ENCODE results near the gene SRPK3. TPM values are rescaled to one million over a fixed set of nuclear protein-coding genes. Genes with fewer than 3 reads are reported as not detected.

The SRPK3 gene
- total RNA-seq, 1 experiment from 2014 or later = 1.6 TPM

GRCh38 chrX:153801669-153802068, 20.8 kb downstream of the SRPK3 start:
- no peak overlapping the region for H3K27ac ChIP-seq (ENCODE audit: low read length)
- DNase-seq (ENCODE audit: low read depth, low spot score) = no peak
- BruUV-seq (replicated peaks) = no TSS peak
- H3K27me3 ChIP-seq (ENCODE audit: control insufficient read depth, insufficient read depth, low read length) = no peaks in the 10 kb centered on the region
- 0 out of 2 replicates have a peak, but pooled peaks have one; percentile 28 for ATAC-seq
- H3K36me3 ChIP-seq (ENCODE audit: control insufficient read depth, insufficient read depth, low read length) = no peaks in the 10 kb centered on the region
- TF ChIP-seq SIN3A (IDR thresholded peaks at IDR 0.05; ENCODE audit: borderline replicate concordance, insufficient read depth, low read depth, low read length) (no peak), POLR2AphosphoS5 (IDR thresholded peaks at IDR 0.05; ENCODE audit: low read depth, low read length) (no peak), TCF7L2 (IDR thresholded peaks at IDR 0.05; ENCODE audit: low read depth, low read length) (no peak), REST (IDR thresholded peaks at IDR 0.05; ENCODE audit: insufficient read depth in 1 of 2, low read depth in 2 of 2, low read length in 1 of 2) (no peak), CTCF (IDR thresholded peaks at IDR 0.05) (no peak)
- H3K4me3 ChIP-seq (ENCODE audit: low read depth in 2 of 2, low read length in 2 of 2) = no peak overlapping the region
- intact Hi-C loops (cut with micrococcal nuclease; ENCODE audit: unreplicated experiment) (loop anchor here (10.0 kb wide), 1 partner anchor 83 kb away; the partner anchor contains the start of gene L1CAM), in situ Hi-C loops (cut with HindIII; ENCODE audit: low pct_unique_long_range_greater_than_20kb, low sequenced_read_pairs) (no loop called here)
- POLR2A ChIA-PET = interaction anchor here (0.6 kb wide), 1 partner anchor 30 kb away, joined by 3 read pairs; no protein-coding TSS in a partner anchor
- CTCF ChIA-PET = no interaction called here
- no peaks in the 10 kb centered on the region for H3K9me3 ChIP-seq (ENCODE audit: control insufficient read depth, insufficient read depth, low read depth, low read length)
- no peaks in the 10 kb centered on the region for H3K4me1 ChIP-seq (ENCODE audit: control insufficient read depth, insufficient read depth, low read length)

GRCh38 chrX:153802513-153803045, 21.7 kb downstream of the SRPK3 start:
- no peak for DNase-seq (ENCODE audit: low read depth, low spot score)
- Histone ChIP-seq H3K27ac (ENCODE audit: low read length) (no peak overlapping the region), H3K9me3 (ENCODE audit: control insufficient read depth, insufficient read depth, low read depth, low read length) (no peaks in the 10 kb centered on the region), H3K27me3 (ENCODE audit: control insufficient read depth, insufficient read depth, low read length) (no peaks in the 10 kb centered on the region), H3K4me1 (ENCODE audit: control insufficient read depth, insufficient read depth, low read length) (no peaks in the 10 kb centered on the region), H3K4me3 (ENCODE audit: low read depth in 2 of 2, low read length in 2 of 2) (no peak overlapping the region), H3K36me3 (ENCODE audit: control insufficient read depth, insufficient read depth, low read length) (no peaks in the 10 kb centered on the region)
- ChIA-PET CTCF (interaction anchor here (0.8 kb wide), 1 partner anchor 15 kb away, joined by 3 read pairs; no protein-coding TSS in a partner anchor), POLR2A (interaction anchor here (0.6 kb wide), 1 partner anchor 31 kb away, joined by 3 read pairs; no protein-coding TSS in a partner anchor)
- no peak for ATAC-seq
- BruUV-seq (replicated peaks) = no TSS peak
- intact Hi-C loops (cut with micrococcal nuclease; ENCODE audit: unreplicated experiment) = loop anchor here (10.0 kb wide), 1 partner anchor 82 kb away; the partner anchor contains the start of gene L1CAM
- TF ChIP-seq POLR2AphosphoS5 (IDR thresholded peaks at IDR 0.05; ENCODE audit: low read depth, low read length) (no peak), TCF7L2 (IDR thresholded peaks at IDR 0.05; ENCODE audit: low read depth, low read length) (no peak), CTCF (IDR thresholded peaks at IDR 0.05) (no peak), SIN3A (IDR thresholded peaks at IDR 0.05; ENCODE audit: borderline replicate concordance, insufficient read depth, low read depth, low read length) (no peak), REST (IDR thresholded peaks at IDR 0.05; ENCODE audit: insufficient read depth in 1 of 2, low read depth in 2 of 2, low read length in 1 of 2) (no peak)
- in situ Hi-C loops (cut with HindIII; ENCODE audit: low pct_unique_long_range_greater_than_20kb, low sequenced_read_pairs) = no loop called here

All from Panc1 (cell line).